Measurements from ENCODE around the gene RIPPLY1.

DNA sequence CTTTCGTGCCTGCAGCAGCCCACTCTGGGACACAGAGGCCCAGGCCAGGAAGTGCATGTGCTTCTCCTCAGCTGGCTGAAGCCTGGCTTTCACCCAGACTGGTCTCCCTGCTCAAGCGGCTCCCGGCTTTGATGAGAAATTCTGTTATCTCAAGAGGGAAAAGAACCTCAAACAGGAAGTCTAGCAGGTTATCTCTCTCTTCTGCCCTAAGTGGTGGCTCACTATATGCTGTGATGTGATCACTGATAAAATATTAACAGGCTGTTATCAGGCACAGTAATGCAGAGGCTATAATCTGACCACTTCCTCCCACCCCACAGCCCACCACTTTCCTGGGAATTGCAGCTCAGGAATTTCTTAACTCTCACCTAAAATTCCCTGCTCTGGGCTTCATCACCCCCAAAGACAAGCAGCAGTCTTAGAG, 30.4 kb upstream of the RIPPLY1 start:
- TF ChIP-seq EZH2 (IDR thresholded peaks at IDR 0.05; ENCODE audit: insufficient read depth, low read length) = no peak
- TF ChIP-seq, protein P1, sequence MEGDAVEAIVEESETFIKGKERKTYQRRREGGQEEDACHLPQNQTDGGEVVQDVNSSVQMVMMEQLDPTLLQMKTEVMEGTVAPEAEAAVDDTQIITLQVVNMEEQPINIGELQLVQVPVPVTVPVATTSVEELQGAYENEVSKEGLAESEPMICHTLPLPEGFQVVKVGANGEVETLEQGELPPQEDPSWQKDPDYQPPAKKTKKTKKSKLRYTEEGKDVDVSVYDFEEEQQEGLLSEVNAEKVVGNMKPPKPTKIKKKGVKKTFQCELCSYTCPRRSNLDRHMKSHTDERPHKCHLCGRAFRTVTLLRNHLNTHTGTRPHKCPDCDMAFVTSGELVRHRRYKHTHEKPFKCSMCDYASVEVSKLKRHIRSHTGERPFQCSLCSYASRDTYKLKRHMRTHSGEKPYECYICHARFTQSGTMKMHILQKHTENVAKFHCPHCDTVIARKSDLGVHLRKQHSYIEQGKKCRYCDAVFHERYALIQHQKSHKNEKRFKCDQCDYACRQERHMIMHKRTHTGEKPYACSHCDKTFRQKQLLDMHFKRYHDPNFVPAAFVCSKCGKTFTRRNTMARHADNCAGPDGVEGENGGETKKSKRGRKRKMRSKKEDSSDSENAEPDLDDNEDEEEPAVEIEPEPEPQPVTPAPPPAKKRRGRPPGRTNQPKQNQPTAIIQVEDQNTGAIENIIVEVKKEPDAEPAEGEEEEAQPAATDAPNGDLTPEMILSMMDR (IDR thresholded peaks at IDR 0.05; ENCODE audit: insufficient read depth, low read depth, low read length) = no peak

Measured in astrocyte (in vitro differentiated cells and primary cell).